ENCODE data around the gene SLIT3.

Gene SLIT3

DNA sequence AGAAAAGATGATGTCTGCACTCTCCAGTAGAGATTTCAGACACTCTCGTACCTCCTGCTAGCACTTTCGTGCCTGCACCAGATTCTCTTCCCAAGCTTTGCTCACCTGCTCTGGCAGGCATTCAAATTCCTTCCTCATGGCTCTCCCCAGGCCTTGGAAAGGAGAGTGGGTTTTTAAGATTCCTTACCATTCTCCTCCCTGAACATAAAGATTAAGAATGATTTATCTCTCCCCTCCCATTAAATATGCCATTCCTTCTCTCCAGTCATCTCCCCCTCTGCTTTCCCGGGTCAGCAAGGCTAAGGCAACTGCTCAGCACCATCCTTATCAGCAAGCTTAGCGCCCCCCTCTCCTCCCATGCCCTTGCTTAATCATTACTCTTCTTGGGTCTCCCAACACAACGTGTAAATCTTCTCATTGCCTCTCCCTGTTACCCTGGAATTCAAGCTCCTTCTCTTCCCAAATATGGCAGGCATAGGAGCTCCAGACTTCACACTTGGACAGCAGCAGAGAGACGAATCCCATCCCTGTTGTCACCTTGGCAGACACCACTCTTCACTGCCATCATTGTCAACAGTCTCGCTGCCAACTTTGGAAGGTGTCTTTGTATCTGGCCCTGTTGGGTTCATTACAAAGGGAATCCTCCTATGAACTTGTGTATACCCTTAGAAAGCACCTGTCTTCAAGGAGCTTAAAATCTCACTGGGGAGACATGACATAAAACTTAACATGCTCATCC lies 332.9 kb downstream of the SLIT3 start:
- no peak for DNase-seq (ENCODE audit: low spot score)

GRCh38 chr5:168965638-168966037 lies 335.3 kb downstream of the SLIT3 start:
- DNase-seq (ENCODE audit: low spot score) = no peak

DNA sequence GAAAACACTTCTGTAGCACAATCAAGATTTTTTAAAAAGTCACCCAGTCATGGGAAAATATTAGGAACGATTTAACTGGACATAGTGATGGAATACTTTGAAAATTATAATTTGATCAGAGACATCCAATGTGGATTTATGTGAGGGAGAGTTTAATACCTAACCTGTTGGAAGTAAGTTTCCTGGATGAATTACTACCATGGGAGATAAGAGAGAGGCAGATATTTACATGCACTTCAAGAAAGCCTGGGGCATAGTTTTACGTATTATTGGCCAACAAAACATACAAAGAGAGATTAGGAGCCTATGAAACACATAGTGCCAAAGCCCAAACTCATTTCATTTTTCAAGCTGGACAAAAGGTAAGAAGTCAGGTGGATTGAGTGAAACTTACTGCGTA lies 336.8 kb downstream of the SLIT3 start:
- no peak for DNase-seq (ENCODE audit: low spot score)

DNA sequence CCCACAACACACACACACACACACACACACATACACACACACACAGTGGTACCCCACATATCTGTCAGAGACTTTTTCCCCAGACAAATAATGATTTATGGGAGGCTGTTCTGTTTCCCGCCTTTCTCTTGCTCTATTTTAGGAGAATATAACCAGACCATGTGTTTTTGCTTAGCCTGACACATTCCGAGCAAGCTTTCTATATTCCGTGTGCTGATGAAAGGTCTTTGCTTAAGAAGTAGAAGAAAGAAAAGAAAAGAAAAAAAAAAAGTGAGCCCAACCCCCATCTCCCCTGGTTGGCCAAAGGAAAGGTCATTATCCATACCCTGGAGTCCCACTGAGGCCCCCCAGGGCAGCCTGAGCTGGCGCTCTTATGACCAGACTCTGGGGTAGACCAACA lies 338.6 kb downstream of the SLIT3 start:
- DNase-seq (ENCODE audit: low spot score) = no peak

GRCh38 chr5:168961681-168962080 lies 339.3 kb downstream of the SLIT3 start:
- DNase-seq (ENCODE audit: low spot score) = no peak

DNA sequence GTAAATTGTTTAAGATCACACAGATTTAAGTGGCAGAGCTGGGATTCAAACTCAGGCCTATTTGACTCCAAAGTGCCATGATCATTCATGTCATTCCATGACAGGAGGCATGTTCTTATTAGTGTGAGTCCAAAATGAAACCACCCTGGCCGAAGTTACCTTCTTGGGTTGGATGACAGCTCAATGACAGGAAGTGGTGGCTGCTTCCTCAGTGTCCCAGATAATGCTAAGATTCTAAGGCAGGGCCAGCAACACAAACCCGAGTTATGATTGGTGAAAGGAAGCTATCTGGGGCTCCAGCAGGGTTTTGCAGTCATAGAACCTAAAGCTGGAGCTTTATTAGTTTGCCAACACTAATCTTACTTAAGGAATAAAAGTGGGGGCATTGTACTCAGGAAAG lies 340.4 kb downstream of the SLIT3 start:
- no peak for DNase-seq (ENCODE audit: low spot score)

- no peak for DNase-seq (ENCODE audit: low spot score)
These were observed 347.6 kb downstream of the SLIT3 start for GRCh38 chr5:168953351-168953750.

- no peak for DNase-seq (ENCODE audit: low spot score)
These were observed 348.7 kb downstream of the SLIT3 start for GRCh38 chr5:168952196-168952595.

GRCh38 chr5:168951769-168952168 lies 349.2 kb downstream of the SLIT3 start:
- no peak for DNase-seq (ENCODE audit: low spot score)

DNA sequence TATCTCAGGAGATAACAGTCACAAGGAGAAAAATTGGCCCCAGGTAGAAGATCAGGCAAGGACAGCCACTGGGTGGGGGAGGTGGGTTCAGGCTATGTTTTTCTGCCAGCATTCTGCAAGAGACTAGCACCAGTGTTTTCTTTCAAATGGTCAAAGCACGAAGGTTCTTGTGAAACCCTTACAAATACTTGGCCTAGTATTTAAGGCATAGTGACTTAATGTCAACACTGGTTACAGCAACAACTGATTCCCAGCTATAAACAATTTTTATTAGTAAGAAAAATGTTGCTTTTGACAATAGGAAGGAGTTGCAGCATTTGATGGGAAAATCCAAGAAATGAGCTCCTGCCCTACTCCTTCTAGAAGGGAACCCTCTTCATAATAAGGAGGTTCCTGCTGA lies 349.6 kb downstream of the SLIT3 start:
- no peak for DNase-seq (ENCODE audit: low spot score)

- DNase-seq (ENCODE audit: low spot score) = no peak
These were observed 350.5 kb downstream of the SLIT3 start for GRCh38 chr5:168950241-168950951.

DNA sequence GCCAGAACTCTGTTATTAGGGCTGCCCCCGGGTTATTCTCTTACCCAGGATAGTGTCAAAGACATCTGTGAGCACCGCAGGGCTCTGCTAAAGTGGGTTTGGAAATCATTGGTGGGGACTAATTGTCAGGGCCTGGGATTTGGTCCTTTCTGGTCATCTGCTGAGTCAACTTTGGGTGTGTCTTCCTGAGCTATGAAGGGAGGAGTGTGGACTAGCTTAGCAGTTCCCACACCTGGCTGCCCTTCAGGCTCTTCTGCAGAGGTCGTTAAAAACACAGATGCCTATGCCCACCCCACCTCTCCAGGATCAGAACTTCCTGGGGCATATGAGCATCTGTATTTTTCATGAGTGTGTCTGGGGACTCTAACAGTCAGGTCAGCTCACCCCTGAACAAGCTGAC lies 352.2 kb downstream of the SLIT3 start:
- no peak for DNase-seq (ENCODE audit: low spot score)

GRCh38 chr5:168947212-168947868 lies 353.6 kb downstream of the SLIT3 start:
- peak; percentile 91 for DNase-seq (ENCODE audit: low spot score)

DNA sequence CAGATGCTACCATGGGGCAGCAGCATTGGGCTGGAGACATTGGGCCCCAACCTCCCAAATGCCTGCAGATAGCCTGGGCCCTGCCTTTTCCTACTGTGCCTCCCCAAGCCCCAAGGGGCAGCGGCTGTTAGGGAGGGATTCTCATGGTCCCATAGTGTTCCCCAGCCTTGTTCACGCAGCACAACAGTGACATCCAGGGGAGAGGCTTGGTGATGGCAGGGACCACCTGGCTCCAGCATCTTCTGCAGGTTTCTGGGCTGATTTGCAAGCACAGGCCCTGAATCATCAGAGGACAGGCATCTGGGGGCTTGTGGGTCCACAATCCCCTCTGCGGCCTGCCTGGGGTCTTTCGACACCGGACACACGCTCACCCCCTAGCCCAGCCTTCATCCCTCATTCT lies 354.6 kb downstream of the SLIT3 start:
- DNase-seq (ENCODE audit: low spot score) = peak; percentile 91

GRCh38 chr5:168944004-168944403 lies 356.9 kb downstream of the SLIT3 start:
- DNase-seq (ENCODE audit: low spot score) = peak; percentile 100

- DNase-seq (ENCODE audit: low spot score) = no peak
These were observed 357.7 kb downstream of the SLIT3 start for GRCh38 chr5:168943091-168943884.

GRCh38 chr5:168941901-168942300 lies 359.0 kb downstream of the SLIT3 start:
- peak; percentile 95 for DNase-seq (ENCODE audit: low spot score)

- DNase-seq (ENCODE audit: low spot score) = no peak
These were observed 360.2 kb downstream of the SLIT3 start for GRCh38 chr5:168940712-168941111.

GRCh38 chr5:168939887-168940544 lies 360.9 kb downstream of the SLIT3 start:
- peak; percentile 39 for DNase-seq (ENCODE audit: low spot score)

- DNase-seq (ENCODE audit: low spot score) = no peak
These were observed 361.7 kb downstream of the SLIT3 start for GRCh38 chr5:168939156-168939800.

DNA sequence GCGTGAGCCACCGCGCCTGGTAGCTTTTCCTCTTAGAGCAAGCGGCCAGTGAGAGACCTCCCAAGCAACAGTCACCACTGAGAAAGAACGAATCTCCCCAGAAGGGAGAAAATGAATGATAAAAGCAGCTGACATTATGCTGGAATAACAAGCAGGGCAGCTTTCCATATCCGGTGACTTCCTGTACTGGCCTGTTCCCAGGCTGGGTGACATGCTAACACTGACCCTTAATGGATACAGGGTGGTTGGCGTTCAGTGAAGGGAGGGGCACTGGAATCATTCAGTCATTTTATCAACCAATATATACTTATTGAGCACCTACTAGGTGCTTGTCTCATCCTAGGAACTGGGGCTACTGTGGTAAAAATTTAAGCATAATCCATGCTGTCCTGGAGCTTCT lies 364.4 kb downstream of the SLIT3 start:
- DNase-seq (ENCODE audit: low spot score) = no peak

Measured in SK-N-DZ (cell line).